Hepatocyte (in vitro differentiated cells): ENCODE results near the gene TENT5A. TPM values are rescaled to one million over a fixed set of nuclear protein-coding genes. Genes with fewer than 3 reads are reported as not detected.
"Not testable (repeated sequence)": the region's sequence is repeated elsewhere in the genome, so short reads cannot be mapped to it uniquely, and the experiment has no call there.

ENCODE experiments used
- DNase-seq: peaks from one replicate; pipeline ENCODE4 v3.0.0-alpha.2; 2016; ENCODE audit warnings: low spot score
- H2AFZ ChIP-seq: fragments of 200-600 bp; sonication (generic); 2 replicates; pipeline ENCODE4 v1.6.0; 2016; ENCODE audit warnings: antibody characterized with exemption, mild to moderate bottlenecking
- H3K27ac ChIP-seq: fragments of 200-600 bp; sonication (generic); 2 replicates; pipeline ENCODE4 v1.5.1; 2016; ENCODE audit warnings: mild to moderate bottlenecking
- H3K27me3 ChIP-seq: fragments of 200-600 bp; sonication (generic); 2 replicates; pipeline ENCODE4 v1.6.1; 2016
- H3K36me3 ChIP-seq: fragments of 200-600 bp; sonication (generic); replicated peaks from 2 replicates; pipeline ENCODE4 v1.5.1; 2016; ENCODE audit warnings: low read depth; ENCODE audit not compliant: insufficient read depth
- H3K4me1 ChIP-seq: fragments of 200-600 bp; sonication (generic); 2 replicates; pipeline ENCODE4 v1.5.1; 2016; ENCODE audit warnings: mild to moderate bottlenecking, moderate library complexity; ENCODE audit not compliant: insufficient read depth
- H3K4me2 ChIP-seq: fragments of 200-600 bp; sonication (generic); 2 replicates; pipeline ENCODE4 v1.6.0; 2016
- H3K4me3 ChIP-seq: fragments of 200-600 bp; sonication (generic); 2 replicates; pipeline ENCODE4 v1.5.1; 2016; ENCODE audit warnings: mild to moderate bottlenecking
- H3K79me2 ChIP-seq: fragments of 200-600 bp; sonication (generic); 2 replicates; pipeline ENCODE4 v1.6.0; 2017; ENCODE audit warnings: mild to moderate bottlenecking
- H3K9me2 ChIP-seq: fragments of 200-600 bp; sonication (generic); replicated peaks from 2 replicates; pipeline ENCODE4 v1.6.0; 2017; ENCODE audit warnings: mild to moderate bottlenecking; ENCODE audit not compliant: insufficient read depth
- H3K9me3 ChIP-seq: fragments of 200-600 bp; sonication (generic); 2 replicates; pipeline ENCODE4 v1.5.1; 2016; ENCODE audit warnings: low read depth, mild to moderate bottlenecking
- H4K20me1 ChIP-seq: fragments of 200-600 bp; sonication (generic); 2 replicates; pipeline ENCODE4 v1.6.0; 2016; ENCODE audit warnings: mild to moderate bottlenecking; ENCODE audit not compliant: insufficient read depth, poor library complexity, severe bottlenecking
- EZH2 ChIP-seq: fragments of 200-600 bp; sonication (generic); IDR thresholded peaks from 2 replicates; pipeline ENCODE4 v1.6.1; 2016; ENCODE audit warnings: antibody characterized with exemption, mild to moderate bottlenecking, borderline replicate concordance
- EZH2phosphoT487 ChIP-seq: fragments of 200-600 bp; sonication (generic); IDR thresholded peaks from one replicate; pipeline ENCODE4 v1.6.1; 2018; ENCODE audit warnings: antibody characterized with exemption, mild to moderate bottlenecking, low read depth, moderate library complexity; ENCODE audit not compliant: unreplicated experiment, severe bottlenecking
- WGBS: methylation state at CpG from one replicate; pipeline ENCODE4 v1.1.6; 2016; ENCODE audit warnings: low lambda C conversion rate; ENCODE audit errors: missing lambda C conversion rate; 5-methylcytosine and 5-hydroxymethylcytosine counted together
- polyA plus RNA-seq: library from polyadenylated mRNA; unstranded; fragments of >200 nt; fragmentation: Nextera tagmentation; extraction: Ambion mirVana; gene quantifications from 2 replicates; pipeline ENCODE4 v1.2.1, GENCODE V29; 2016
- total RNA-seq: library from RNA; depleted of rRNA; stranded (reverse); fragments of >200 nt; gene quantifications from 2 replicates; pipeline ENCODE4 v1.2.3, GENCODE V29; 2014
- TF ChIP-seq, protein P1 (sequence below): fragments of 200-600 bp; sonication (generic); IDR thresholded peaks from 2 replicates; pipeline ENCODE4 v1.5.1; 2016; ENCODE audit warnings: antibody characterized with exemption, mild to moderate bottlenecking; ENCODE audit not compliant: poor library complexity

The TENT5A gene
- total and polyA plus RNA-seq, 2 experiments from 2014 or later: 79.6 to 101 TPM

DNA sequence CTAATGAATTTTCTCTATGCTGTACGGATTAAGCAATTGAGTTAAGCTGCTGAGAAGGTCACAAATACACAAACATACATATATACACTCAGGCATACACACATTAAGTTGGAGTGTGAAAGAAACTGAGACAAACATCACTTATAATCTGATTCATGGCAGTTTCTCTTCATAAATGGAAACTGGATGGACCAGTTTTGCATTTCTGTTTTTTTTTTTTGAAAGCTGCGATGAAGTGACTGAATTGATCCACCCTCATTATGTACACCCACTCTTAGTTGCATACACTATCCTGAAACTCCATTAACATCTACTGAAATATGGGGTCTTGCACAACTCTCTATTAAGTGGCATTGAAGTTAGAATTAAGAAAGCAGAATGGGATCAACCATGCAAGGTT lies 32.9 kb upstream of the TENT5A start:
- Histone ChIP-seq H3K79me2 (no peaks in the 10 kb centered on the region), H3K4me3 (no peak overlapping the region), H4K20me1 (no peaks in the 10 kb centered on the region), H3K36me3 (no peaks in the 10 kb centered on the region), H3K9me3 (no peaks in the 10 kb centered on the region), H3K9me2 (no peaks in the 10 kb centered on the region), H3K4me2 (no peak overlapping the region), H2AFZ (no peak overlapping the region), H3K27ac (no peak overlapping the region), H3K4me1 (peaks cover 12% of the 10 kb centered on the region), H3K27me3 (no peaks in the 10 kb centered on the region)
- no peak for DNase-seq
- WGBS: 83% methylated on average over 2 of the region's 2 CpGs
- TF ChIP-seq EZH2phosphoT487 (no peak), EZH2 (no peak)

- H3K9me3 ChIP-seq: no peaks in the 10 kb centered on the region
- H3K9me2 ChIP-seq: no peaks in the 10 kb centered on the region
- no peak overlapping the region for H2AFZ ChIP-seq
- no peak for TF ChIP-seq EZH2phosphoT487
- no peak for TF ChIP-seq EZH2
- TF ChIP-seq, protein P1, sequence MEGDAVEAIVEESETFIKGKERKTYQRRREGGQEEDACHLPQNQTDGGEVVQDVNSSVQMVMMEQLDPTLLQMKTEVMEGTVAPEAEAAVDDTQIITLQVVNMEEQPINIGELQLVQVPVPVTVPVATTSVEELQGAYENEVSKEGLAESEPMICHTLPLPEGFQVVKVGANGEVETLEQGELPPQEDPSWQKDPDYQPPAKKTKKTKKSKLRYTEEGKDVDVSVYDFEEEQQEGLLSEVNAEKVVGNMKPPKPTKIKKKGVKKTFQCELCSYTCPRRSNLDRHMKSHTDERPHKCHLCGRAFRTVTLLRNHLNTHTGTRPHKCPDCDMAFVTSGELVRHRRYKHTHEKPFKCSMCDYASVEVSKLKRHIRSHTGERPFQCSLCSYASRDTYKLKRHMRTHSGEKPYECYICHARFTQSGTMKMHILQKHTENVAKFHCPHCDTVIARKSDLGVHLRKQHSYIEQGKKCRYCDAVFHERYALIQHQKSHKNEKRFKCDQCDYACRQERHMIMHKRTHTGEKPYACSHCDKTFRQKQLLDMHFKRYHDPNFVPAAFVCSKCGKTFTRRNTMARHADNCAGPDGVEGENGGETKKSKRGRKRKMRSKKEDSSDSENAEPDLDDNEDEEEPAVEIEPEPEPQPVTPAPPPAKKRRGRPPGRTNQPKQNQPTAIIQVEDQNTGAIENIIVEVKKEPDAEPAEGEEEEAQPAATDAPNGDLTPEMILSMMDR: no peak
- 28% methylated on average over 2 of the region's 2 CpGs for WGBS
- H3K4me3 ChIP-seq: no peak overlapping the region
- no peak overlapping the region for H3K4me2 ChIP-seq
- H3K79me2 ChIP-seq: no peaks in the 10 kb centered on the region
- H4K20me1 ChIP-seq: no peaks in the 10 kb centered on the region
- no peak overlapping the region for H3K27ac ChIP-seq
- no peaks in the 10 kb centered on the region for H3K27me3 ChIP-seq
- no peaks in the 10 kb centered on the region for H3K36me3 ChIP-seq
- DNase-seq: no peak
- peaks cover 5% of the 10 kb centered on the region for H3K4me1 ChIP-seq
These were observed 31.4 kb upstream of the TENT5A start for GRCh38 chr6:81783893-81784292.

- H3K79me2 ChIP-seq: no peaks in the 10 kb centered on the region
- DNase-seq: no peak
- H2AFZ ChIP-seq: no peak overlapping the region
- no peak overlapping the region for H3K4me2 ChIP-seq
- WGBS: 73% methylated on average over 2 of the region's 2 CpGs
- TF ChIP-seq, protein P1: no peak
- no peak for TF ChIP-seq EZH2
- no peak for TF ChIP-seq EZH2phosphoT487
- no peaks in the 10 kb centered on the region for H3K27me3 ChIP-seq
- H3K9me2 ChIP-seq: no peaks in the 10 kb centered on the region
- H4K20me1 ChIP-seq: no peaks in the 10 kb centered on the region
- no peaks in the 10 kb centered on the region for H3K4me1 ChIP-seq
- no peaks in the 10 kb centered on the region for H3K36me3 ChIP-seq
- H3K27ac ChIP-seq: no peak overlapping the region
- no peak overlapping the region for H3K4me3 ChIP-seq
- H3K9me3 ChIP-seq: no peaks in the 10 kb centered on the region
These were observed 29.1 kb upstream of the TENT5A start for GRCh38 chr6:81781624-81782023.

GRCh38 chr6:81777586-81778268 lies 25.2 kb upstream of the TENT5A start:
- Histone ChIP-seq H4K20me1 (no peaks in the 10 kb centered on the region), H3K27me3 (no peaks in the 10 kb centered on the region), H3K27ac (no peak overlapping the region), H3K4me1 (peaks cover 10% of the 10 kb centered on the region), H3K79me2 (no peaks in the 10 kb centered on the region), H3K4me3 (no peak overlapping the region), H3K9me3 (no peaks in the 10 kb centered on the region), H3K9me2 (no peaks in the 10 kb centered on the region), H3K36me3 (no peaks in the 10 kb centered on the region), H2AFZ (no peak overlapping the region), H3K4me2 (no peak overlapping the region)
- 89% methylated on average over 2 of the region's 2 CpGs for WGBS
- TF ChIP-seq EZH2phosphoT487 (no peak), EZH2 (no peak)
- TF ChIP-seq, protein P1: no peak
- DNase-seq: no peak

GRCh38 chr6:81776219-81776618 lies 23.7 kb upstream of the TENT5A start:
- DNase-seq, H3K27ac ChIP-seq: not testable (repeated sequence)
- WGBS: 74% methylated on average over 4 of the region's 4 CpGs

More at GRCh38 chr6:81776219-81776618, 23.7 kb upstream of the TENT5A start:
- peaks cover 10% of the 10 kb centered on the region for H3K4me1 ChIP-seq
- H3K36me3 ChIP-seq, H2AFZ ChIP-seq, H3K4me2 ChIP-seq, H3K79me2 ChIP-seq, H3K9me3 ChIP-seq, H3K4me3 ChIP-seq, H4K20me1 ChIP-seq, H3K27me3 ChIP-seq, H3K9me2 ChIP-seq: not testable (repeated sequence)
